GM18867 (cell line): ENCODE measurements around the gene FOXRED2.
"Not testable (repeated sequence)": the region's sequence is repeated elsewhere in the genome, so short reads cannot be mapped to it uniquely, and the experiment has no call there.

Experiments used
- ATAC-seq: cut with Tn5 transposase; IDR thresholded peaks from one replicate; pipeline ENCODE4 v1.9.1; 2021; ENCODE audit warnings: mild to moderate bottlenecking, moderate library complexity; ENCODE audit not compliant: unreplicated experiment

The FOXRED2 gene

GRCh38 chr22:36506637-36507517 lies at the start of gene FOXRED2:
FOXRED2 (minus strand) TSS chr22:36507040; CDS start chr22:36506422, 618 bp downstream.
- ATAC-seq = peak; percentile 79

- ATAC-seq = no peak
Measured at GRCh38 chr22:36554098-36554497, 47.3 kb upstream of the FOXRED2 start.

- ATAC-seq = no peak
Measured at GRCh38 chr22:36552289-36552688, 45.4 kb upstream of the FOXRED2 start.

GRCh38 chr22:36550701-36551495 lies 44.1 kb upstream of the FOXRED2 start:
- ATAC-seq = no peak

- no peak for ATAC-seq
Measured at GRCh38 chr22:36549033-36549432, 42.2 kb upstream of the FOXRED2 start.

- no peak for ATAC-seq
Measured at GRCh38 chr22:36548606-36549005, 41.8 kb upstream of the FOXRED2 start.

GRCh38 chr22:36546932-36547331 lies 40.1 kb upstream of the FOXRED2 start:
- no peak for ATAC-seq

GRCh38 chr22:36546092-36546804 lies 39.4 kb upstream of the FOXRED2 start:
- ATAC-seq = no peak

GRCh38 chr22:36544107-36544620 lies 37.3 kb upstream of the FOXRED2 start:
- ATAC-seq = no peak

GRCh38 chr22:36541831-36542411 lies 35.1 kb upstream of the FOXRED2 start:
- no peak for ATAC-seq

GRCh38 chr22:36540867-36541642 lies 34.2 kb upstream of the FOXRED2 start:
- no peak for ATAC-seq

- no peak for ATAC-seq
Measured at GRCh38 chr22:36538529-36538928, 31.7 kb upstream of the FOXRED2 start.

- ATAC-seq = no peak
Measured at GRCh38 chr22:36536717-36537116, 29.9 kb upstream of the FOXRED2 start.

- ATAC-seq = not testable (repeated sequence)
Measured at GRCh38 chr22:36533320-36533719, 26.5 kb upstream of the FOXRED2 start.

- ATAC-seq = no peak
Measured at GRCh38 chr22:36532466-36532865, 25.6 kb upstream of the FOXRED2 start.

- ATAC-seq = peak; percentile 90
Measured at GRCh38 chr22:36528795-36529751, 22.2 kb upstream of the FOXRED2 start, which contains the start of gene EIF3D. EIF3D (minus strand) TSS chr22:36529166; CDS start chr22:36526121, 3,045 bp downstream.

GRCh38 chr22:36528341-36528740 lies 21.5 kb upstream of the FOXRED2 start:
- no peak for ATAC-seq

- no peak for ATAC-seq
Measured at GRCh38 chr22:36522662-36523061, 15.8 kb upstream of the FOXRED2 start.

- ATAC-seq = no peak
Measured at GRCh38 chr22:36520423-36520822, 13.6 kb upstream of the FOXRED2 start.
